ENCODE measurements around the gene SORCS2. TPM values are rescaled to one million over a fixed set of nuclear protein-coding genes. Genes with fewer than 3 reads are reported as not detected.

The SORCS2 gene
- polyA plus RNA-seq, 1 donor (not counting 4 experiments of a cell fraction or from before 2014, with no cell fraction given), result 0.09 TPM

DNA sequence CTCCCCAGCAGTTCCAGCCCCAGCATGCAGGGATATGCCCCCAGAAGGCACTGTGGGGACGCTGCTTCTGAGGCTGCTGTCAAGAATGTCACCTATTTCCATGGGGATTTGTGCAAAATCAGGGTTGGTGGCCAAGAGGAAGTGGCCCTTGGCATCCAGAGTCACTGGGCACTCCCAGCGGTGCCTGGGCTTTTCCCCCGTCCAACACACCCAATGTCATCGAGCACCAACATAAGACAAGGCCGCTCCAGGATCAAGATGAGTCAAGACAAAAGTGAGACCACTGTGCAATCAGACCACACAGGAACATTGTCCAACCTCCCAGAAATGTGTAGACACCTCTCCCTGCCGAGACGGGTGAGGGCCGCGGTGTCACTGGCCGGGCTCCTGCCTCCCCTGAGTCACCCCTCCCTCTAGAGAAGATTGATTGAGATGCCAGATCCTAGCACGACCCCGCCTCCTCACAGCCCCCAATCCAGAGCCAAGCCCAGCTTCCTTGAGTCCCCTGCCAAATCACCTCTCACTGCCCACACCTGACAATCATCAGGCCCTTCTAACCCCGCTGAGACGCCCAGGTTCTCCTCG, 553.1 kb downstream of the SORCS2 start:
- peaks cover 14% of the 10 kb centered on the region for H3K27me3 ChIP-seq (ENCODE audit: control insufficient read depth, extremely low read depth, insufficient read depth, low read length)
- no peak overlapping the region for H2AFZ ChIP-seq (ENCODE audit: control insufficient read depth, low read length)

DNA sequence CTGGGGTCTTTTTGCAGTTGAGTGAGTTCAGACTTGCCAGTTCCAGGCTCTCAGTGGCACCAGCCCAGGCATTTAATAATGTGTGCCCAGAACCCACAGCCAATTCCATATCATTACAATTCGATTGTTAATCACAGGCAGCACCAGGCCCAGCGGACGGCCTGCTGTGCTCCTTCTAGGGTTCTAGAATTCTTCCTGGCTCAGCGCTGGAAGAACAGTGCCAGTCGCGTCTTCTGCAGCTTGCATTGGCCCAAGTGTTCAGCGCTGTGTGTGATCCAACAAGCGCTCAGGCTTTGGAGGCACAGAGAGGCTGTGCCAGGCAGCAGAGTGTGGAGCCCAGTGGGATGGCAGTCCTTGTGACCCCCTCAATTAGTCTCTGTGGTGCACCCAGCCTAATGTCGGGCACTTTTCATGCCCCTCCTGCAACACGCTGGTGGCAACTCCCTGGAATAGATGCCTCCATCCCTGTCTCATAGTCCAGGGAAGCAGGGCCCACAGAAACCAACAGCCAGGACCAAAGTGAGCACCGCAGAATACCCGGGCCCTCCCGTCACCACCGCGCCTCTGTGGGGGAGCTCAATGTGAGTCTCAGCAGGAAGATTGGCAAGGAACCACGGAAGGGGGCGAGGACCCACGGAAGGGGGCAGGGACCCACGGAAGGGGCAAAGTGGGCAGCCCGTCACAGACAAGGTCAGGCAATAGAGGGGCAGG, 554.2 kb downstream of the SORCS2 start:
- peaks cover 14% of the 10 kb centered on the region for H3K27me3 ChIP-seq (ENCODE audit: control insufficient read depth, extremely low read depth, insufficient read depth, low read length)

More for the DNA sequence above, 553.1 kb downstream of the SORCS2 start:
- no peak overlapping the region for H3K4me2 ChIP-seq (ENCODE audit: control insufficient read depth, extremely low read depth, insufficient read depth, low read depth, low read length)
- no peaks in the 10 kb centered on the region for H3K36me3 ChIP-seq (ENCODE audit: control insufficient read depth in 2 of 2, extremely low read depth in 1 of 2, insufficient read depth in 2 of 2, low read length in 2 of 2)
- H3K9me3 ChIP-seq (ENCODE audit: control insufficient read depth, low read depth, low read length), result no peaks in the 10 kb centered on the region
- no peak for TF ChIP-seq EZH2 (IDR thresholded peaks at IDR 0.05; ENCODE audit: low read length)
- TF ChIP-seq, protein P1, sequence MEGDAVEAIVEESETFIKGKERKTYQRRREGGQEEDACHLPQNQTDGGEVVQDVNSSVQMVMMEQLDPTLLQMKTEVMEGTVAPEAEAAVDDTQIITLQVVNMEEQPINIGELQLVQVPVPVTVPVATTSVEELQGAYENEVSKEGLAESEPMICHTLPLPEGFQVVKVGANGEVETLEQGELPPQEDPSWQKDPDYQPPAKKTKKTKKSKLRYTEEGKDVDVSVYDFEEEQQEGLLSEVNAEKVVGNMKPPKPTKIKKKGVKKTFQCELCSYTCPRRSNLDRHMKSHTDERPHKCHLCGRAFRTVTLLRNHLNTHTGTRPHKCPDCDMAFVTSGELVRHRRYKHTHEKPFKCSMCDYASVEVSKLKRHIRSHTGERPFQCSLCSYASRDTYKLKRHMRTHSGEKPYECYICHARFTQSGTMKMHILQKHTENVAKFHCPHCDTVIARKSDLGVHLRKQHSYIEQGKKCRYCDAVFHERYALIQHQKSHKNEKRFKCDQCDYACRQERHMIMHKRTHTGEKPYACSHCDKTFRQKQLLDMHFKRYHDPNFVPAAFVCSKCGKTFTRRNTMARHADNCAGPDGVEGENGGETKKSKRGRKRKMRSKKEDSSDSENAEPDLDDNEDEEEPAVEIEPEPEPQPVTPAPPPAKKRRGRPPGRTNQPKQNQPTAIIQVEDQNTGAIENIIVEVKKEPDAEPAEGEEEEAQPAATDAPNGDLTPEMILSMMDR (optimal IDR thresholded peaks at IDR 0.05 in 1 of 3, IDR thresholded peaks at IDR 0.05 in 1 of 3, conservative IDR thresholded peaks at IDR 0.05 in 1 of 3; ENCODE audit: extremely low read depth in 1 of 3, insufficient read depth in 2 of 3, low read length in 3 of 3), result no peak
- no peaks in the 10 kb centered on the region for H3K79me2 ChIP-seq (ENCODE audit: control insufficient read depth, insufficient read depth, low read length)
- DNase-seq (ENCODE audit: low read depth, low spot score), result no peak
- no peak overlapping the region for H3K4me3 ChIP-seq (ENCODE audit: control insufficient read depth in 2 of 3, extremely low read depth in 1 of 3, insufficient read depth in 2 of 3, low read depth in 1 of 3, low read length in 3 of 3)
- no peaks in the 10 kb centered on the region for H3K4me1 ChIP-seq (ENCODE audit: control insufficient read depth, extremely low read depth, insufficient read depth, low read length)
- no peaks in the 10 kb centered on the region for H4K20me1 ChIP-seq (ENCODE audit: control insufficient read depth, extremely low read depth, insufficient read depth, low read length)
- dilution Hi-C loops (cut with MboI; ENCODE audit: extremely low pct_ligation_motif_present, low sequenced_read_pairs), result no loop called here
- no peak overlapping the region for H3K27ac ChIP-seq (ENCODE audit: control insufficient read depth, insufficient read depth, low read length)
- H3K9me1 ChIP-seq (ENCODE audit: control insufficient read depth, extremely low read depth, insufficient read depth, low read length), result no peaks in the 10 kb centered on the region
- H3K9ac ChIP-seq (ENCODE audit: control insufficient read depth, extremely low read depth, insufficient read depth, low read length), result no peak overlapping the region
- FAIRE-seq, result no peak

More for the DNA sequence above, 554.2 kb downstream of the SORCS2 start:
- H3K36me3 ChIP-seq (ENCODE audit: control insufficient read depth in 2 of 2, extremely low read depth in 1 of 2, insufficient read depth in 2 of 2, low read length in 2 of 2), result no peaks in the 10 kb centered on the region
- no peaks in the 10 kb centered on the region for H3K9me3 ChIP-seq (ENCODE audit: control insufficient read depth, low read depth, low read length)
- H3K4me2 ChIP-seq (ENCODE audit: control insufficient read depth, extremely low read depth, insufficient read depth, low read depth, low read length), result no peak overlapping the region
- DNase-seq (ENCODE audit: low read depth, low spot score) (no peak), FAIRE-seq (no peak)
- H3K27ac ChIP-seq (ENCODE audit: control insufficient read depth, insufficient read depth, low read length), result no peak overlapping the region
- no peaks in the 10 kb centered on the region for H3K4me1 ChIP-seq (ENCODE audit: control insufficient read depth, extremely low read depth, insufficient read depth, low read length)
- no peak overlapping the region for H3K4me3 ChIP-seq (ENCODE audit: control insufficient read depth in 2 of 3, extremely low read depth in 1 of 3, insufficient read depth in 2 of 3, low read depth in 1 of 3, low read length in 3 of 3)
- H2AFZ ChIP-seq (ENCODE audit: control insufficient read depth, low read length), result no peak overlapping the region
- H3K79me2 ChIP-seq (ENCODE audit: control insufficient read depth, insufficient read depth, low read length), result no peaks in the 10 kb centered on the region
- dilution Hi-C loops (cut with MboI; ENCODE audit: extremely low pct_ligation_motif_present, low sequenced_read_pairs), result no loop called here
- H3K9ac ChIP-seq (ENCODE audit: control insufficient read depth, extremely low read depth, insufficient read depth, low read length), result no peak overlapping the region
- no peak for TF ChIP-seq EZH2 (IDR thresholded peaks at IDR 0.05; ENCODE audit: low read length)
- TF ChIP-seq, protein P1 (optimal IDR thresholded peaks at IDR 0.05 in 1 of 3, IDR thresholded peaks at IDR 0.05 in 1 of 3, conservative IDR thresholded peaks at IDR 0.05 in 1 of 3; ENCODE audit: extremely low read depth in 1 of 3, insufficient read depth in 2 of 3, low read length in 3 of 3), result no peak
- H3K9me1 ChIP-seq (ENCODE audit: control insufficient read depth, extremely low read depth, insufficient read depth, low read length), result no peaks in the 10 kb centered on the region
- H4K20me1 ChIP-seq (ENCODE audit: control insufficient read depth, extremely low read depth, insufficient read depth, low read length), result no peaks in the 10 kb centered on the region

All from keratinocyte (primary cell).